GM12865 (cell line): ENCODE measurements around the gene TACSTD2.

ENCODE experiments used
- DNase-seq: peaks from one replicate; pipeline ENCODE4 v3.0.0; 2010; ENCODE audit warnings: low read depth
- H3K4me3 ChIP-seq: 2 replicates; pipeline ENCODE4 v1.5.1; 2011; ENCODE audit warnings: mild to moderate bottlenecking, low read depth, low read length, control low read depth
- TF ChIP-seq, protein P1 (sequence below): IDR thresholded peaks from 2 replicates; pipeline ENCODE4 v1.5.1; 2011; ENCODE audit warnings: low read length, control low read depth, low read depth, inconsistent platforms; ENCODE audit not compliant: insufficient read depth; ENCODE audit errors: missing control alignments

TACSTD2 gene

DNA sequence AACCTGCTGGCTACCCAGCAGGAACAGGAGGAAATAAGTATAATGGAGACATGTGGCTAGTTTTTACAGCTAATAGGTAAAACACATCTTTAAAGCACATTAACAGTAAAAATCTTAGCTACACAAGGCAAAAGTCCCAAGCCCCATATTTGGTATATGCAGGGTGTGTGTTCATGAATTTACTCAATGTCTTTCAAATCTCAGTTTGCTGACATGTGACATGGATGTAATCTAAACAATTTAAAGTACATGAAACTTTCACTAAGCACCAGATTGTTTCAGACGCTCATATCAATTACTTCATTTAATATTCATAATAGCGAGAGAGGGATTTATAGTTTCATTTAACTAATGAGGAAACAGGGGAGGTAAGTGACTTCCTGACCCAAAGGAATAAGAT is 3.9 kb downstream of the TACSTD2 start:
- peak; percentile 49 for DNase-seq
- TF ChIP-seq, protein P1, sequence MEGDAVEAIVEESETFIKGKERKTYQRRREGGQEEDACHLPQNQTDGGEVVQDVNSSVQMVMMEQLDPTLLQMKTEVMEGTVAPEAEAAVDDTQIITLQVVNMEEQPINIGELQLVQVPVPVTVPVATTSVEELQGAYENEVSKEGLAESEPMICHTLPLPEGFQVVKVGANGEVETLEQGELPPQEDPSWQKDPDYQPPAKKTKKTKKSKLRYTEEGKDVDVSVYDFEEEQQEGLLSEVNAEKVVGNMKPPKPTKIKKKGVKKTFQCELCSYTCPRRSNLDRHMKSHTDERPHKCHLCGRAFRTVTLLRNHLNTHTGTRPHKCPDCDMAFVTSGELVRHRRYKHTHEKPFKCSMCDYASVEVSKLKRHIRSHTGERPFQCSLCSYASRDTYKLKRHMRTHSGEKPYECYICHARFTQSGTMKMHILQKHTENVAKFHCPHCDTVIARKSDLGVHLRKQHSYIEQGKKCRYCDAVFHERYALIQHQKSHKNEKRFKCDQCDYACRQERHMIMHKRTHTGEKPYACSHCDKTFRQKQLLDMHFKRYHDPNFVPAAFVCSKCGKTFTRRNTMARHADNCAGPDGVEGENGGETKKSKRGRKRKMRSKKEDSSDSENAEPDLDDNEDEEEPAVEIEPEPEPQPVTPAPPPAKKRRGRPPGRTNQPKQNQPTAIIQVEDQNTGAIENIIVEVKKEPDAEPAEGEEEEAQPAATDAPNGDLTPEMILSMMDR: no peak
- no peak overlapping the region for H3K4me3 ChIP-seq

DNA sequence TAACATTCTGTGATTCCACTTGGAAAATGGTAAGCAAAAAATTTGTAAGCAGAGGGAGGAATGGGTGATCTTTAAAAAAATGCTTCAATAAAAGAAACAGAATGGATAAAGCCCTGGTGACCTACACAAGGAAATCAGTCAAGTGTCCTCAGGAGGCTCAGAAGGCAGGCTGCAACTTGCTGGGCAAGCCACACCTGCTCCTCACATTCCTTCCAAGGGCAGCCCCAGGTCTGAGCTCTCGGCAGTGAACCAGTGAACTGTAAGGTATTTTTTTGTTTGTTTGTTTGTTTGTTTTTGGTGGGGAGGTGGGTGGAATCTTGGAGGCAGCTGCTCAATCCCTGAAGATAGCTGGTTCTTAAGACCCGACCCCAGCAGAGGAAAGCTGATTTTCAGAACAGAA is 4.4 kb downstream of the TACSTD2 start:
- DNase-seq: no peak
- TF ChIP-seq, protein P1: no peak
- no peak overlapping the region for H3K4me3 ChIP-seq

DNA sequence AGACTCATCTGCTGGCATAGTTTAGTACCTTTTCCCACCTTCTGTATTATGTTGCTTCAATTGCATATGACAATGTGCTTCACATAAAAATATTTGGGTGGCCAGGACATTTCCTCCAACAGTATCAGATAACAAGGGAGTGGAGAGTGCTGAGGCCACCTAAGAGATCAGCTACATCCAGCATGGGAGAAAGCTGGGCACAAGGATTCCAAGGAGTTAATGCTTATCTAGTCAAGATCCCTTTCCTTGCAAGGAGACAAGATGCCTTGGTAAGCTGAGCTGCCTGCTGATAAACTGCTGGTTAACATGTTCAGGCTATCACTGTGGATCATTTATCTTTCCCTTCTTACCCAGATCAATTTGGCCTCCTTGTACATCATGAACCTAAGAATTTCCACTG is 5.4 kb downstream of the TACSTD2 start:
- no peak overlapping the region for H3K4me3 ChIP-seq
- TF ChIP-seq, protein P1: no peak
- DNase-seq: no peak

DNA sequence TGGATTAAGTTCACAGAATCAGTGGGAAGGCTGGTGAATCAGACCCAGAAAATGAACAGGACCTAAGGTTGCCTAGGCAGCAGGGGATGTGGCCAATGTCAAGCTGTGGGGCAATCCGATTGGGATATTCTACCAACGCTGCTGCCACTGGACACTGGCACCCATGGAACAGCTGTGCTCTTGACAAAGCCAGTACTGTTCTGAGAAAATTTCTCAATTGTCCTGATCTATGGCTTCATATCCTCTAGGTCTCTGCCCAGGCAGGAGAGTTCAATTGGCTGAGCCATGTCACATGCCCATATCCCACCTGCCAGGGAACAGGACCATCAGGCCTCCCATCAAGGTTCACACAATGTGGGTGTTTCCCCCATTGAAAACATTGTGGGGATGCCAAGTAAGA is 6.2 kb downstream of the TACSTD2 start:
- DNase-seq: no peak
- H3K4me3 ChIP-seq: no peak overlapping the region
- TF ChIP-seq, protein P1: no peak

DNA sequence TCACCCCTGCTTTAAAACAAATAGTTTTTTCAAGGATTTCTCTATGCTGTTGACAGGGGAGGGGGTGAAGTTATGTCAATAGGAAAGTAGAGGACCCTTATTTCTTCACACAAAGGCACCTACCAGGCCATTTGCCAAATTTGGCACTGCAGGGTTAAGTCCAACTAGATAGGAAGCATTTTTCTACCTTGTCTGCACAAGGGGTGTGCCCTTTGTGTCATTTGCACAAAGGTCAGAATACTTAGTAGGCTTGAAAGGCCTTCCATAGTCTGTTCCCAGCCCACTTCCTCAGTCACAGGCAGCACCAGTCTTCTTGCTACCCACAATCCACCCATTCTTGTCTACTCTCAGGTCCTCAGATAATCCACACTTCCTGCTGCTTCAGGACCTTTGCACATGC is 7.0 kb downstream of the TACSTD2 start:
- no peak overlapping the region for H3K4me3 ChIP-seq
- no peak for DNase-seq
- TF ChIP-seq, protein P1: no peak

DNA sequence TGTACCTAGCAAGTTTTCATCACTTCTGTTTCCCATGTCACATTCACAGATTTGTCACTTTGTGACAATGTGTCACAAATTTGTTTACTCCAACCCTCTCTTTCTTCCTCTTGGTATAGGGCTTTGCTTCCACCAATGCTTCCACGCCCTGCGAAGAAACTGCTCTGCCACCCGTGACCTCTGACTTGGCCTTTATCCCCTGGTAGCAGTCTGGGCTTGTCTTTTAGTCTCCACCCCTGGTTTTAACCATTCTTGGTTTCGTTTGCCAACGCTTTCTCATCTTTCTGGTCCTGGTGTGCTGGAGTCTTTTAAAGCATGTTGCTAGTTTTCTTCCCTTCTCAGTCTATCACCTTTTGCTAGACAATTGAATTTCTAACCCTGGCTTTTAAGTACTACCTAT is 8.1 kb downstream of the TACSTD2 start:
- DNase-seq: no peak
- H3K4me3 ChIP-seq: no peak overlapping the region
- TF ChIP-seq, protein P1: no peak

DNA sequence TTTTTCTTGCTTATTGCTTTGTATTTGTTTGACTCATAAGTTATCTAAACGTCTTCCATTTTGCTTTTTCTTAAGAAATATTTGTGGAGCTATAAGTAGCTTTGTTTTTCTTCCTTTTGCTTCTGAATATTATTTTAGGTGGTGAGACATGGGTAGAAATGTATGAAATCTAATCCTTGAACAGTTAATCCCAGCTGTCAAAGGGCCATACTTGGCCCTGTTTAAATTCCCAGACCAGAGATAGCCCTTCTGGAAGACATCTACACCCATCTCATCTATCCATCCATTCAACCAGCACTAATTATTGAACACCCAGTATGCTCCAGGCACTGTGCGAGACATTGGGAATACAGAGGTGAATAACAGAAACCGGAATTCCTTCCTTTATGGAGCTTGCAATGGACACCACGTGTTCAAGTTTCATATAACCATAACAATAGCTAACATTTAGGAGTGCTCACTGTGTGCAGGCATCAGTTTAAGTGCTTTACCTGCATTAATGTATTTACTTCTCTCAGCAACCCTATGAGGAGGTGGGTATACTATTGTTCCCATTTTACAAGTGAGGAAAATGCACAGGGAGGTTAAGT is 8.7 kb downstream of the TACSTD2 start:
- H3K4me3 ChIP-seq: no peak overlapping the region
- TF ChIP-seq, protein P1: no peak
- no peak for DNase-seq
